SK-N-SH (cell line): ENCODE data around the gene LRMDA. TPM values are rescaled to one million over a fixed set of nuclear protein-coding genes. Genes with fewer than 3 reads are reported as not detected.

Experiments
- CTCF ChIA-PET: fragments of 300-600, 350-600 bp; formaldehyde crosslinking; extraction: SDS; loops from one replicate; lab custom pipeline; 2021; lab: Yijun Ruan, JAX
- POLR2A ChIA-PET: fragments of 350-600 bp; sonication (Branson Sonifier 250); formaldehyde crosslinking; extraction: SDS; loops from one replicate; lab custom pipeline; 2020; ENCODE audit warnings: antibody characterized with exemption, inconsistent platforms; lab: Yijun Ruan, JAX
- DNase-seq: peaks from one replicate; pipeline ENCODE4 v3.0.0; 2012
- H2AFZ ChIP-seq: fragments of 200-600 bp; sonication (generic); 2 replicates; pipeline ENCODE4 v1.8.1; 2016; ENCODE audit warnings: antibody characterized with exemption, mild to moderate bottlenecking, low read depth
- H3F3A ChIP-seq: fragments of 200-600 bp; sonication (generic); replicated peaks from 2 replicates; pipeline ENCODE3; 2016; ENCODE audit warnings: antibody characterized with exemption, mild to moderate bottlenecking; ENCODE audit not compliant: insufficient read depth
- H3K27ac ChIP-seq, 2 experiments: fragments of 200-500 bp in 1 of 2; fragments of 200-600 bp in 1 of 2; sonication (Bioruptor generic) in 1 of 2; sonication (generic), shearing (Covaris generic) in 1 of 2; 2 replicates each; pipeline versions ENCODE4 v1.5.1 to v1.6.1; 2014 to 2016; ENCODE audit warnings: low read depth in 2 of 2, inconsistent platforms in 1 of 2, low read length in 1 of 2, mild to moderate bottlenecking in 1 of 2, mixed read lengths in 1 of 2
- H3K27me3 ChIP-seq: fragments of 200-600 bp; sonication (generic), shearing (Covaris generic); 2 replicates; pipeline ENCODE4 v1.6.1; 2016; ENCODE audit warnings: mixed run types; ENCODE audit not compliant: insufficient read depth
- H3K36me3 ChIP-seq, 2 experiments: fragments of 200-500 bp in 1 of 2; fragments of 200-600 bp in 1 of 2; sonication (Bioruptor generic) in 1 of 2; sonication (generic) in 1 of 2; replicated peaks in 1 of 2; 2 replicates each; pipeline versions ENCODE3 to v1.5.1; 2014 to 2016; ENCODE audit warnings: low read length in 1 of 2, mild to moderate bottlenecking in 1 of 2; ENCODE audit not compliant: insufficient read depth in 2 of 2, control insufficient read depth in 1 of 2
- H3K4me1 ChIP-seq, 2 experiments: fragments of 200-500 bp in 1 of 2; fragments of 200-600 bp in 1 of 2; sonication (Bioruptor generic) in 1 of 2; sonication (generic), shearing (Covaris generic) in 1 of 2; 2 replicates each; pipeline versions ENCODE4 v1.5.1 to v1.6.1; 2014 to 2016; ENCODE audit warnings: low read depth in 1 of 2, low read length in 1 of 2, mixed run types in 1 of 2; ENCODE audit not compliant: insufficient read depth in 2 of 2, control insufficient read depth in 1 of 2
- H3K4me2 ChIP-seq: fragments of 200-600 bp; sonication (generic), shearing (Covaris generic); 2 replicates; pipeline ENCODE4 v1.6.1; 2017; ENCODE audit warnings: mixed run types
- H3K4me3 ChIP-seq, 2 experiments: fragments of 200-500 bp in 1 of 2; fragments of 200-600 bp in 1 of 2; sonication (Bioruptor generic) in 1 of 2; sonication (generic), shearing (Covaris generic) in 1 of 2; 2 replicates each; pipeline versions ENCODE4 v1.5.1 to v1.8.1; 2014 to 2016; ENCODE audit warnings: low read depth in 2 of 2, inconsistent platforms in 1 of 2, low read length in 1 of 2, mild to moderate bottlenecking in 1 of 2, mixed read lengths in 1 of 2, moderate library complexity in 1 of 2
- H3K79me2 ChIP-seq: fragments of 200-600 bp; sonication (generic); 2 replicates; pipeline ENCODE4 v1.8.1; 2017; ENCODE audit warnings: mild to moderate bottlenecking; ENCODE audit not compliant: insufficient read depth
- H3K9ac ChIP-seq: fragments of 200-600 bp; sonication (generic); 2 replicates; pipeline ENCODE4 v1.6.1; 2017; ENCODE audit warnings: mixed run types
- H3K9me2 ChIP-seq: fragments of 200-600 bp; sonication (generic); 2 replicates; pipeline ENCODE4 v1.6.1; 2017; ENCODE audit warnings: mixed run types
- H3K9me3 ChIP-seq: fragments of 200-600 bp; sonication (generic); 2 replicates; pipeline ENCODE4 v1.6.1; 2017; ENCODE audit warnings: mixed run types, mild to moderate bottlenecking, moderate library complexity
- H4K20me1 ChIP-seq: fragments of 200-600 bp; sonication (generic); 2 replicates; pipeline ENCODE4 v1.6.1; 2017; ENCODE audit warnings: mild to moderate bottlenecking, mixed run types; ENCODE audit not compliant: insufficient read depth
- MEF2A ChIP-seq: IDR thresholded peaks from 2 replicates; pipeline ENCODE4 v1.4.0; 2012; ENCODE audit warnings: low read depth, borderline replicate concordance
- NFIC ChIP-seq: IDR thresholded peaks from 2 replicates; pipeline ENCODE4 v1.4.0; 2012; ENCODE audit warnings: borderline replicate concordance
- POLR2AphosphoS5 ChIP-seq: IDR thresholded peaks from 2 replicates; pipeline ENCODE4 v1.6.1; 2012; ENCODE audit warnings: low read depth, low read length
- RAD21 ChIP-seq: IDR thresholded peaks from 2 replicates; pipeline ENCODE4 v1.6.1; 2012; ENCODE audit warnings: mild to moderate bottlenecking, low read length
- USF2 ChIP-seq: fragments of 150-350 bp; IDR thresholded peaks from 2 replicates; pipeline ENCODE4 v1.6.1; 2017; ENCODE audit warnings: antibody characterized with exemption, low read length, low read depth, borderline replicate concordance
- WGBS: methylation state at CpG from one replicate; pipeline ENCODE4 v1.1.6; 2017; ENCODE audit warnings: low lambda C conversion rate; 5-methylcytosine and 5-hydroxymethylcytosine counted together
- polyA plus RNA-seq, 3 experiments: library from polyadenylated mRNA; depleted of rRNA; stranded (reverse); fragments of >200 nt; gene quantifications; 2 replicates each; pipeline ENCODE4 v1.2.3, GENCODE V29; 2012
- TF ChIP-seq, protein P1 (sequence below): IDR thresholded peaks from 2 replicates; pipeline ENCODE4 v1.4.0; 2012; ENCODE audit warnings: low read depth
- TF ChIP-seq, protein P2 (sequence below): fragments of 200-600 bp; sonication (generic); IDR thresholded peaks from 2 replicates; pipeline ENCODE4 v1.6.1; 2017; ENCODE audit warnings: antibody characterized with exemption, mild to moderate bottlenecking, moderate library complexity

Gene LRMDA
- polyA plus RNA-seq, 1 of the 3 experiments (the other 2 are of a cell fraction), result 0.95 TPM

GRCh38 chr10:76301950-76302349 is 870.5 kb downstream of the LRMDA start:
- 58% methylated on average over 3 of the region's 3 CpGs for WGBS

GRCh38 chr10:76302481-76302880 is 871.1 kb downstream of the LRMDA start:
- CTCF ChIA-PET, result interaction anchor here (0.9 to 4.7 kb wide), 14 partner anchors 8 to 903 kb away, joined by 3 to 26 read pairs (median 6); no protein-coding TSS in a partner anchor
- no peaks in the 10 kb centered on the region for H3K36me3 ChIP-seq
- 100% methylated on average over 1 of the region's 1 CpG for WGBS
- no peak overlapping the region for H3K27ac ChIP-seq
- POLR2A ChIA-PET, result interaction anchor here (0.6 to 1.0 kb wide), 2 partner anchors 12 to 243 kb away, joined by 3 to 4 read pairs; no protein-coding TSS in a partner anchor
- no peak for DNase-seq
- H3F3A ChIP-seq, result peaks cover 5% of the 10 kb centered on the region
- no peak for TF ChIP-seq USF2
- TF ChIP-seq, protein P1, sequence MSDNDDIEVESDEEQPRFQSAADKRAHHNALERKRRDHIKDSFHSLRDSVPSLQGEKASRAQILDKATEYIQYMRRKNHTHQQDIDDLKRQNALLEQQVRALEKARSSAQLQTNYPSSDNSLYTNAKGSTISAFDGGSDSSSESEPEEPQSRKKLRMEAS, result no peak
- TF ChIP-seq, protein P2, sequence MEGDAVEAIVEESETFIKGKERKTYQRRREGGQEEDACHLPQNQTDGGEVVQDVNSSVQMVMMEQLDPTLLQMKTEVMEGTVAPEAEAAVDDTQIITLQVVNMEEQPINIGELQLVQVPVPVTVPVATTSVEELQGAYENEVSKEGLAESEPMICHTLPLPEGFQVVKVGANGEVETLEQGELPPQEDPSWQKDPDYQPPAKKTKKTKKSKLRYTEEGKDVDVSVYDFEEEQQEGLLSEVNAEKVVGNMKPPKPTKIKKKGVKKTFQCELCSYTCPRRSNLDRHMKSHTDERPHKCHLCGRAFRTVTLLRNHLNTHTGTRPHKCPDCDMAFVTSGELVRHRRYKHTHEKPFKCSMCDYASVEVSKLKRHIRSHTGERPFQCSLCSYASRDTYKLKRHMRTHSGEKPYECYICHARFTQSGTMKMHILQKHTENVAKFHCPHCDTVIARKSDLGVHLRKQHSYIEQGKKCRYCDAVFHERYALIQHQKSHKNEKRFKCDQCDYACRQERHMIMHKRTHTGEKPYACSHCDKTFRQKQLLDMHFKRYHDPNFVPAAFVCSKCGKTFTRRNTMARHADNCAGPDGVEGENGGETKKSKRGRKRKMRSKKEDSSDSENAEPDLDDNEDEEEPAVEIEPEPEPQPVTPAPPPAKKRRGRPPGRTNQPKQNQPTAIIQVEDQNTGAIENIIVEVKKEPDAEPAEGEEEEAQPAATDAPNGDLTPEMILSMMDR, result no peak
- no peak for TF ChIP-seq NFIC
- TF ChIP-seq POLR2AphosphoS5, result no peak
- TF ChIP-seq, all 33 proteins: peak for 0
- Histone ChIP-seq H2AFZ (no peak overlapping the region), H3K9me2 (no peaks in the 10 kb centered on the region), H3K9me3 (no peaks in the 10 kb centered on the region), H3K4me3 (no peak overlapping the region), H3K27me3 (no peaks in the 10 kb centered on the region), H3K4me1 (peaks cover 0 to 7% of the 10 kb centered on the region in 2 experiments; a peak in 2 of 4 replicates), H3K4me2 (no peak overlapping the region), H3K79me2 (no peaks in the 10 kb centered on the region), H4K20me1 (no peaks in the 10 kb centered on the region), H3K9ac (no peak overlapping the region)

More at GRCh38 chr10:76301950-76302349, 870.5 kb downstream of the LRMDA start:
- Histone ChIP-seq H2AFZ (no peak overlapping the region), H3K9me2 (no peaks in the 10 kb centered on the region), H3K27ac (no peak overlapping the region), H3K9ac (no peak overlapping the region), H3K4me1 (peaks cover 0 to 7% of the 10 kb centered on the region in 2 experiments; a peak in 2 of 4 replicates), H4K20me1 (no peaks in the 10 kb centered on the region), H3K36me3 (no peaks in the 10 kb centered on the region), H3K4me2 (no peak overlapping the region), H3F3A (peaks cover 5% of the 10 kb centered on the region), H3K27me3 (no peaks in the 10 kb centered on the region), H3K79me2 (no peaks in the 10 kb centered on the region), H3K4me3 (no peak overlapping the region), H3K9me3 (no peaks in the 10 kb centered on the region)
- TF ChIP-seq RAD21, result peak; percentile 62
- no peak for TF ChIP-seq MEF2A
- DNase-seq, result no peak
- CTCF ChIA-PET, result interaction anchor here (1.0 to 4.7 kb wide), 5 partner anchors 8 to 392 kb away, joined by 3 to 26 read pairs (median 4); no protein-coding TSS in a partner anchor
- POLR2A ChIA-PET, result no interaction called here
